ENCODE results near the gene RNU5B-1. TPM values are rescaled to one million over a fixed set of nuclear protein-coding genes. Genes with fewer than 3 reads are reported as not detected.

RNU5B-1 gene
- polyA plus RNA-seq, 2 of the 4 experiments (the other 2 are of a cell fraction), result not detected

DNA sequence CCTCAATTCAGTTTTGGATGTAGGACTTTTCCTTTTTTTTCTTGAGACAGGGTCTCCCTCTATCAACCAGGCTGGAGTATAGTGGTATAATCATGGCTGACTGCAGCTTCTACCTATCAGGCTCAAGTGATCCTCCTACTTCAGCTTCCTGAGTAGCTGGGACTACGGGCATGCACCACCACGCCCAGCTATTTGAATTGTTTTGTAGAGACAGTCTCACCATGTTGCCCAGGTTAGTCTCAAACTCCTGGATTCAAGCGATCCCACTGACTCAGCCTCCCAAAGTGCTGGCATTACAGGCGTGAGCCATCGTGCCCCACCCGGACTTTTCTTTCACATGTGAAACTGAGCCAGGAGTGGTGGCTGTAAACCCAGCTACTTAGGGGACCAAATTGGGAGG lies 3.5 kb downstream of the RNU5B-1 start:
- CTCF ChIA-PET, result interaction anchor here (0.7 to 7.0 kb wide), 9 partner anchors 11 to 183 kb away, joined by 3 to 85 read pairs (median 5); partner anchors contain the start of gene PARP16
- no peaks in the 10 kb centered on the region for H3K9me3 ChIP-seq
- no peak overlapping the region for H3K4me3 ChIP-seq
- WGBS (ENCODE audit: missing lambda C conversion rate), result 64% methylated on average over 6 of the region's 6 CpGs
- no peak overlapping the region for H3K4me2 ChIP-seq
- H3K27ac ChIP-seq, result no peak overlapping the region
- H3K4me1 ChIP-seq, result peaks cover 23% of the 10 kb centered on the region
- POLR2A ChIA-PET, result no interaction called here
- no peak for ATAC-seq
- no peak for DNase-seq (ENCODE audit: low read depth in 1 of 2, low spot score in 1 of 2)
- TF ChIP-seq CBX2 (IDR thresholded peaks at IDR 0.05; ENCODE audit: borderline replicate concordance, low read depth), result no peak
- no peak for TF ChIP-seq TFCP2L1 (CRISPR knock-in tag; IDR thresholded peaks at IDR 0.05)
- TF ChIP-seq HOXA7 (CRISPR knock-in tag; IDR thresholded peaks at IDR 0.05), result no peak
- TF ChIP-seq, protein P1, sequence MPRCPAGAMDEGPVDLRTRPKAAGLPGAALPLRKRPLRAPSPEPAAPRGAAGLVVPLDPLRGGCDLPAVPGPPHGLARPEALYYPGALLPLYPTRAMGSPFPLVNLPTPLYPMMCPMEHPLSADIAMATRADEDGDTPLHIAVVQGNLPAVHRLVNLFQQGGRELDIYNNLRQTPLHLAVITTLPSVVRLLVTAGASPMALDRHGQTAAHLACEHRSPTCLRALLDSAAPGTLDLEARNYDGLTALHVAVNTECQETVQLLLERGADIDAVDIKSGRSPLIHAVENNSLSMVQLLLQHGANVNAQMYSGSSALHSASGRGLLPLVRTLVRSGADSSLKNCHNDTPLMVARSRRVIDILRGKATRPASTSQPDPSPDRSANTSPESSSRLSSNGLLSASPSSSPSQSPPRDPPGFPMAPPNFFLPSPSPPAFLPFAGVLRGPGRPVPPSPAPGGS (IDR thresholded peaks at IDR 0.05), result no peak
- TF ChIP-seq RARB (CRISPR knock-in tag; IDR thresholded peaks at IDR 0.05), result no peak
- no peak for FAIRE-seq

DNA sequence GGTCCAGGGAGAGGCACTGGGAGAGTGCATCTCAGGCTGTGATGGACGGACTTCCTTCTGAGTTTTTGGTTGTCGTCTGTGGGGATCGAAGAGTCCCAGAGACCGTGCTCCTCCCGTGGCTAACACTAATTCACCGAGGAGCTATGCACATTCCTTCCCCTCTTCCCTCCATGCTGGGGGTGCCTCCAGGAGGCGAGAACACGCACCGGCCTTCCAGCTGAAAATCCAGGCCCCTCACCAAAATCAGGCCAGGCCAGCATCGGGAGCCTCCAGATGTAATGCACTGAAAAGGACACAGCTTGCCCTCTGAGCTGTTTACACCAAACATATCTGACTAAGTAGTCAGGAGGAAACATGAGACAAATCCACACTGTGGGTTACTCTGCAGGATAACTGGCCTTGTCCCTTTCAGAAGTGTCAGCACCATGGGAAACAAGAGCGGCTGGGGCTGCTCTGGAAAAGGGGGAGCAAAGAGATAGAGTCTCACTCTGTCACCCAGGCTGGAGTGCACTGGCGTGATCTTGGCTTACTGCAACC lies 5.5 kb downstream of the RNU5B-1 start:
- CTCF ChIA-PET, result interaction anchor here (0.9 to 7.0 kb wide), 9 partner anchors 9 to 112 kb away, joined by 3 to 85 read pairs (median 6); partner anchors contain the start of gene IGDCC4
- Histone ChIP-seq H3K4me2 (no peak overlapping the region), H3K4me3 (no peak overlapping the region), H3K9me3 (no peaks in the 10 kb centered on the region), H3K4me1 (peaks cover 17% of the 10 kb centered on the region; the same call in 2 of the 3 replicates), H3K27ac (no peak overlapping the region)
- 90% methylated on average over 12 of the region's 12 CpGs for whole genome bisulfite sequencing (ENCODE audit: missing lambda C conversion rate)
- DNase-seq (ENCODE audit: low read depth in 1 of 2, low spot score in 1 of 2) (no peak), FAIRE-seq (no peak), ATAC-seq (no peak)
- TF ChIP-seq RARB (CRISPR knock-in tag; IDR thresholded peaks at IDR 0.05), result no peak
- TF ChIP-seq CBX2 (IDR thresholded peaks at IDR 0.05; ENCODE audit: borderline replicate concordance, low read depth), result no peak
- TF ChIP-seq JUNB (IDR thresholded peaks at IDR 0.05), result no peak
- TF ChIP-seq BHLHE40 (IDR thresholded peaks at IDR 0.05; ENCODE audit: low read depth, low read length), result no peak
- no peak for TF ChIP-seq HOXB13 (CRISPR knock-in tag; IDR thresholded peaks at IDR 0.05; ENCODE audit: low read depth)
- TF ChIP-seq ZFP36 (IDR thresholded peaks at IDR 0.05; ENCODE audit: borderline replicate concordance, partially characterized antibody), result no peak
- TF ChIP-seq, protein P2, sequence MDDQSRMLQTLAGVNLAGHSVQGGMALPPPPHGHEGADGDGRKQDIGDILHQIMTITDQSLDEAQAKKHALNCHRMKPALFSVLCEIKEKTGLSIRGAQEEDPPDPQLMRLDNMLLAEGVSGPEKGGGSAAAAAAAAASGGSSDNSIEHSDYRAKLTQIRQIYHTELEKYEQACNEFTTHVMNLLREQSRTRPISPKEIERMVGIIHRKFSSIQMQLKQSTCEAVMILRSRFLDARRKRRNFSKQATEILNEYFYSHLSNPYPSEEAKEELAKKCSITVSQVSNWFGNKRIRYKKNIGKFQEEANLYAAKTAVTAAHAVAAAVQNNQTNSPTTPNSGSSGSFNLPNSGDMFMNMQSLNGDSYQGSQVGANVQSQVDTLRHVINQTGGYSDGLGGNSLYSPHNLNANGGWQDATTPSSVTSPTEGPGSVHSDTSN (IDR thresholded peaks at IDR 0.05), result no peak
- no peak for TF ChIP-seq MYC (IDR thresholded peaks at IDR 0.05; ENCODE audit: borderline replicate concordance, low read length)
- TF ChIP-seq SMC3 (IDR thresholded peaks at IDR 0.05), result no peak
- TF ChIP-seq CHD2 (IDR thresholded peaks at IDR 0.05; ENCODE audit: low read length, partially characterized antibody), result no peak
- TF ChIP-seq, protein P3, sequence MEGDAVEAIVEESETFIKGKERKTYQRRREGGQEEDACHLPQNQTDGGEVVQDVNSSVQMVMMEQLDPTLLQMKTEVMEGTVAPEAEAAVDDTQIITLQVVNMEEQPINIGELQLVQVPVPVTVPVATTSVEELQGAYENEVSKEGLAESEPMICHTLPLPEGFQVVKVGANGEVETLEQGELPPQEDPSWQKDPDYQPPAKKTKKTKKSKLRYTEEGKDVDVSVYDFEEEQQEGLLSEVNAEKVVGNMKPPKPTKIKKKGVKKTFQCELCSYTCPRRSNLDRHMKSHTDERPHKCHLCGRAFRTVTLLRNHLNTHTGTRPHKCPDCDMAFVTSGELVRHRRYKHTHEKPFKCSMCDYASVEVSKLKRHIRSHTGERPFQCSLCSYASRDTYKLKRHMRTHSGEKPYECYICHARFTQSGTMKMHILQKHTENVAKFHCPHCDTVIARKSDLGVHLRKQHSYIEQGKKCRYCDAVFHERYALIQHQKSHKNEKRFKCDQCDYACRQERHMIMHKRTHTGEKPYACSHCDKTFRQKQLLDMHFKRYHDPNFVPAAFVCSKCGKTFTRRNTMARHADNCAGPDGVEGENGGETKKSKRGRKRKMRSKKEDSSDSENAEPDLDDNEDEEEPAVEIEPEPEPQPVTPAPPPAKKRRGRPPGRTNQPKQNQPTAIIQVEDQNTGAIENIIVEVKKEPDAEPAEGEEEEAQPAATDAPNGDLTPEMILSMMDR (IDR thresholded peaks at IDR 0.05), result no peak
- no peak for TF ChIP-seq FOSB (CRISPR knock-in tag; IDR thresholded peaks at IDR 0.05)
- no peak for TF ChIP-seq TP53 (CRISPR knock-in tag; IDR thresholded peaks at IDR 0.05)
- no peak for TF ChIP-seq CBX8 (IDR thresholded peaks at IDR 0.05)
- no peak for TF ChIP-seq EP300 (IDR thresholded peaks at IDR 0.05)
- no peak for TF ChIP-seq FOSL2 (IDR thresholded peaks at IDR 0.05)
- TF ChIP-seq FOSL2 (CRISPR knock-in tag; IDR thresholded peaks at IDR 0.05), result no peak
- POLR2A ChIA-PET, result no interaction called here
